CD4-positive, alpha-beta T cell (primary cell): ENCODE results near the gene GRIA4. TPM values are rescaled to one million over a fixed set of nuclear protein-coding genes. Genes with fewer than 3 reads are reported as not detected.

Experiments used
- ATAC-seq: fragments of 200-7000 bp; cut with Tn5 transposase; one replicate; pipeline ENCODE4 v1.10.0; 2022; ENCODE audit warnings: mild to moderate bottlenecking; ENCODE audit not compliant: poor library complexity
- CTCF ChIA-PET: fragments of 350-600 bp; sonication (Branson Sonifier 250); formaldehyde crosslinking; loops from one replicate; lab custom pipeline; 2021; ENCODE audit warnings: antibody characterized with exemption, inconsistent platforms; lab: Charles Lee
- POLR2A ChIA-PET: fragments of 350-600 bp; sonication (Branson Sonifier 250); formaldehyde crosslinking; loops from one replicate; lab custom pipeline; 2021; ENCODE audit warnings: antibody characterized with exemption, inconsistent platforms; lab: Charles Lee
- DNase-seq, 14 experiments: peaks; one replicate each; pipeline ENCODE4 v3.0.0-alpha.2; 2013 to 2020; ENCODE audit warnings: mixed read lengths in 2 of 14
- H3K27ac ChIP-seq, 2 donors: one replicate each; pipeline versions ENCODE4 v1.5.1 to v1.7.0; 2013; ENCODE audit warnings: low read length in 2 of 2, low read depth in 1 of 2, mild to moderate bottlenecking in 1 of 2
- H3K27me3 ChIP-seq, 2 experiments: 1 replicate in 1 of 2; 2 replicates in 1 of 2; pipeline versions ENCODE4 v1.6.1 to v1.7.0; 2013; ENCODE audit warnings: low read length in 2 of 2, control low read depth in 1 of 2, mild to moderate bottlenecking in 1 of 2, moderate library complexity in 1 of 2; ENCODE audit not compliant: insufficient read depth in 2 of 2, control insufficient read depth in 1 of 2
- H3K36me3 ChIP-seq: one replicate; pipeline ENCODE4 v1.6.1; 2013; ENCODE audit warnings: low read length, control low read depth; ENCODE audit not compliant: insufficient read depth
- H3K4me1 ChIP-seq: one replicate; pipeline ENCODE4 v1.6.1; 2013; ENCODE audit warnings: low read length, control low read depth; ENCODE audit not compliant: insufficient read depth
- H3K4me3 ChIP-seq: one replicate; pipeline ENCODE4 v1.5.1; 2013; ENCODE audit warnings: mild to moderate bottlenecking, low read length, moderate library complexity
- H3K9me3 ChIP-seq, 2 experiments: 1 replicate in 1 of 2; 2 replicates in 1 of 2; pipeline versions ENCODE4 v1.6.1 to v1.7.0; 2013; ENCODE audit warnings: low read length in 2 of 2, mild to moderate bottlenecking in 2 of 2, control low read depth in 1 of 2, moderate library complexity in 1 of 2; ENCODE audit not compliant: control insufficient read depth in 1 of 2, insufficient read depth in 1 of 2
- H3K27ac Mint-ChIP-seq: one replicate; pipeline ENCODE4 v1.8.0; 2020; ENCODE audit warnings: mixed read lengths
- H3K27me3 Mint-ChIP-seq: one replicate; pipeline ENCODE4 v1.8.0; 2021; ENCODE audit warnings: mixed read lengths
- H3K36me3 Mint-ChIP-seq: one replicate; pipeline ENCODE4 v1.8.0; 2021; ENCODE audit warnings: low read depth, mixed read lengths
- H3K4me1 Mint-ChIP-seq: one replicate; pipeline ENCODE4 v1.8.0; 2021; ENCODE audit warnings: low read depth, mixed read lengths
- H3K4me3 Mint-ChIP-seq: one replicate; pipeline ENCODE4 v1.8.0; 2020; ENCODE audit warnings: mild to moderate bottlenecking, mixed read lengths
- H3K9me3 Mint-ChIP-seq: one replicate; pipeline ENCODE4 v1.8.0; 2020; ENCODE audit warnings: mixed read lengths
- intact Hi-C, 2 experiments: fragments of 100-400 bp; cut with DNase I in 1 of 2; cut with micrococcal nuclease in 1 of 2; formaldehyde crosslinking; loops; one replicate each; pipeline versions ENCODE4 v1.15.1 to v1.9.0; 2023 to 2025; cut with DNase I, micrococcal nuclease
- total RNA-seq, 174 experiments: library from RNA in 2 of 174; stranded (reverse) in 2 of 174; gene quantifications; one replicate each; pipeline ENCODE4 v1.2.3 and lab custom pipeline; 2021 to 2026
- TF ChIP-seq, protein P1 (sequence below): fragments of 200-600 bp; IDR thresholded peaks from one replicate; pipeline ENCODE4 v1.8.0; 2022; ENCODE audit warnings: antibody characterized with exemption, mild to moderate bottlenecking

Gene GRIA4
- total RNA-seq, 2 experiments from 2014 or later, result not detected

DNA sequence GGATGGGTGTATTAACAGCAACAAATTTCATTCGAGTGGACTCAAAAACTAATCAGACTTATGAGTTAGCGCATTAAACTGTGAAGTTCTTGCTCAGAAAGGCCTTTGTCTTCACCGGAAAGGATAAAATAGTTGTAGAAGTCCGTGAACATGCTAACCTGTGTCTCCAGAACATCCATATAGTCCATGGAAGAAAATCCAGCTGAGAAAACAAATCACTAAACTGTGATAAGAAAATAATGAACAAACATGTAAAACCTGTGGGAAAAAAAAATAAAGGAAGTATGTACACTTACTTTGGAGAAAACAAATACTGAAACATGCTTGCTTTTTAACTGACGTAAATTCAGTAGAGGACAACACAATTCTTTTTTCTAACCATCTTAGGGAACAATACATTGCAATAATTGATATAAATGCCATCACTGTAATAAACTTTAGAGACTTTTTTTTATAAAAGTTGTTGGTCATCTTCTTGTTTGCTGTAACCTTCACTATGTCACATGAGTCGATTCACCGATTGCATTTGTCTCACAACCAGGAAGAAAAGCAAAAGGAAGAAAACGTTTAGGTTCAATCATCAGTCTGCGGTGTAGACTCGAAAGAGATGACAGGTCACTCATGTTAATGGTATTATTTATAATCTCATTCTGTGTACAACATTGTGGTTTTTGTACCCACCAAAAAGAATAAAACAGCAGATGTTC, 370.3 kb downstream of the GRIA4 start:
- no peaks in the 10 kb centered on the region for H3K4me1 ChIP-seq
- Mint-ChIP-seq H3K4me1 (no peaks in the 10 kb centered on the region), H3K27me3 (no peaks in the 10 kb centered on the region), H3K36me3 (no peaks in the 10 kb centered on the region), H3K9me3 (no peaks in the 10 kb centered on the region), H3K27ac (no peak overlapping the region), H3K4me3 (no peak overlapping the region)
- peaks cover 0 to 4% of the 10 kb centered on the region in 2 experiments for H3K9me3 ChIP-seq
- no peak overlapping the region for H3K4me3 ChIP-seq
- ChIA-PET CTCF (no interaction called here), POLR2A (no interaction called here)
- intact Hi-C loops, result no loop called here
- no peaks in the 10 kb centered on the region for H3K36me3 ChIP-seq
- DNase-seq (no peak), ATAC-seq (no peak)
- TF ChIP-seq, protein P1, sequence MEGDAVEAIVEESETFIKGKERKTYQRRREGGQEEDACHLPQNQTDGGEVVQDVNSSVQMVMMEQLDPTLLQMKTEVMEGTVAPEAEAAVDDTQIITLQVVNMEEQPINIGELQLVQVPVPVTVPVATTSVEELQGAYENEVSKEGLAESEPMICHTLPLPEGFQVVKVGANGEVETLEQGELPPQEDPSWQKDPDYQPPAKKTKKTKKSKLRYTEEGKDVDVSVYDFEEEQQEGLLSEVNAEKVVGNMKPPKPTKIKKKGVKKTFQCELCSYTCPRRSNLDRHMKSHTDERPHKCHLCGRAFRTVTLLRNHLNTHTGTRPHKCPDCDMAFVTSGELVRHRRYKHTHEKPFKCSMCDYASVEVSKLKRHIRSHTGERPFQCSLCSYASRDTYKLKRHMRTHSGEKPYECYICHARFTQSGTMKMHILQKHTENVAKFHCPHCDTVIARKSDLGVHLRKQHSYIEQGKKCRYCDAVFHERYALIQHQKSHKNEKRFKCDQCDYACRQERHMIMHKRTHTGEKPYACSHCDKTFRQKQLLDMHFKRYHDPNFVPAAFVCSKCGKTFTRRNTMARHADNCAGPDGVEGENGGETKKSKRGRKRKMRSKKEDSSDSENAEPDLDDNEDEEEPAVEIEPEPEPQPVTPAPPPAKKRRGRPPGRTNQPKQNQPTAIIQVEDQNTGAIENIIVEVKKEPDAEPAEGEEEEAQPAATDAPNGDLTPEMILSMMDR, result no peak
- no peak overlapping the region for H3K27ac ChIP-seq
- H3K27me3 ChIP-seq, result no peaks in the 10 kb centered on the region

DNA sequence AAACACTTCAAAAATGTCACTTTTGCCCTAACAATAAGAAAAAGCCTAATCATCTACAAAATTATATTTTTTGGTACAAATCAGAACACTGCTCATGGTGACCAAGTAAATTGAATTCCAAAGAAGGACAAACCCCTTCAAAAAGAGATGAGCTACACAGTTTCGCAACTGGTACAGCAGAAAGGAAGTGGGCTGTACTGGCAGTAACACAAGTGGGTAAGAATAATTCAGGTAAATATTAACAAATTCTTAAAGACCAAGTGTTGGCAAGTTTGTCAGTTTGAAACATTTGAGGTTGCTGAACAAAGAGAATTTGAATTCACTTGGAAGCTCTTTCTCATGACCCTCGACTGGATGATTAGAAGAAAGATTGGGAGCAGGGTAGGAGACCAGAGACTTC, 376.7 kb downstream of the GRIA4 start:
- no peaks in the 10 kb centered on the region for H3K4me1 Mint-ChIP-seq
- CTCF ChIA-PET, result no interaction called here

DNA sequence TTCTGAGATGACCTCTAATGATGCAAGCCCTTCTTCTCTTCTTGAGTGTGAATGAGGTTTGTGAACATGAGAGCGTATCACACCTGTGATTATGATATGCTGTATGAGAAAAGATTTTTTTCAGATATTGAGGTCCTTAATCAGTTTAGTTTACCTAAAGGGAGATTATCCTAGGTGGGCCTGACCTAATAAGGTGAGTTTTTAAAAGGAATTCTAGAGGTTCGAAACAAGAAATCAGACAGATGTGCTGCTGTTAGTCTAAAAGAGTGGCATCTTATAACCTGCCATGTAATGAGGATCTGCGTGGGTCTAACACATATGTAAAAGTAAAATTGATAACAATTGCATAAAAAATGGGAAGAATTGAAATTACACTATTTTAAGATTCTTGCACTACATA, 378.3 kb downstream of the GRIA4 start:
- H3K27ac Mint-ChIP-seq, result no peak overlapping the region

More for the DNA sequence above, 376.7 kb downstream of the GRIA4 start:
- no peak overlapping the region for H3K27ac ChIP-seq
- H3K4me3 ChIP-seq, result no peak overlapping the region
- intact Hi-C loops, result no loop called here
- no peaks in the 10 kb centered on the region for H3K27me3 Mint-ChIP-seq
- no peak for ATAC-seq
- no peaks in the 10 kb centered on the region for H3K4me1 ChIP-seq
- TF ChIP-seq, protein P1, result no peak
- POLR2A ChIA-PET, result no interaction called here
- peaks cover under 1% of the 10 kb centered on the region for H3K36me3 Mint-ChIP-seq
- H3K9me3 ChIP-seq, result no peaks in the 10 kb centered on the region
- DNase-seq, result no peak
- H3K9me3 Mint-ChIP-seq, result no peaks in the 10 kb centered on the region
- no peak overlapping the region for H3K27ac Mint-ChIP-seq
- H3K27me3 ChIP-seq, result no peaks in the 10 kb centered on the region
- no peak overlapping the region for H3K4me3 Mint-ChIP-seq
- no peaks in the 10 kb centered on the region for H3K36me3 ChIP-seq

More for the DNA sequence above, 378.3 kb downstream of the GRIA4 start:
- CTCF ChIA-PET, result no interaction called here
- DNase-seq, result no peak
- Histone ChIP-seq H3K36me3 (no peaks in the 10 kb centered on the region), H3K27me3 (no peaks in the 10 kb centered on the region), H3K4me1 (no peaks in the 10 kb centered on the region), H3K9me3 (peaks cover 0 to 4% of the 10 kb centered on the region in 2 experiments), H3K27ac (no peak overlapping the region), H3K4me3 (no peak overlapping the region)
- POLR2A ChIA-PET, result no interaction called here
- no peaks in the 10 kb centered on the region for H3K4me1 Mint-ChIP-seq
- peaks cover 11% of the 10 kb centered on the region for H3K36me3 Mint-ChIP-seq
- H3K4me3 Mint-ChIP-seq, result no peak overlapping the region
- H3K27me3 Mint-ChIP-seq, result no peaks in the 10 kb centered on the region
- TF ChIP-seq, protein P1, result no peak
- no peak for ATAC-seq
- H3K9me3 Mint-ChIP-seq, result peaks cover 6% of the 10 kb centered on the region
- intact Hi-C loops, result no loop called here
